Measurements from ENCODE around the gene PRKAB2. TPM values are rescaled to one million over a fixed set of nuclear protein-coding genes. Genes with fewer than 3 reads are reported as not detected.
"Not testable (repeated sequence)": the region's sequence is repeated elsewhere in the genome, so short reads cannot be mapped to it uniquely, and the experiment has no call there.

The PRKAB2 gene
- total RNA-seq, 1 donor from 2014 or later, result 9.3 TPM

GRCh38 chr1:147111381-147112130 lies 60.7 kb downstream of the PRKAB2 start:
- intact Hi-C loops (cut with micrococcal nuclease), result no loop called here

DNA sequence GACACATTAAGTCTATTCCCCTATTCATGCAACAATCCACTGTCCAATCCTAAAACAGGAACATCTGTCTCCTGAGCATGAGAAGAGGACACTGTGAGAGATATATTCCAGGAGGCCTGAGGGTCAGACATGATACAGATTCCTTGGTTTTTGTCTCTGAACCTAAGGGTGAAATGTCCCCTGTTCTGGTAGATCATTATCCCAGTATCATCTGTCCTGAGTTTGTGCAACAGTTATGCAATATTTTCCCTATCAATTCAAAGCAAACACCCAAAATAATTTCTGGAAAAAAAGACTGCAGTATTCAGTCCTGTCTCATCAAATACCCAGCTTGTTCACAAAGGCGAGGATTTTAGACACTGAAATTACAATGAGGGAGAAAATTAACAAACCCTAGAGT lies 61.4 kb downstream of the PRKAB2 start:
- intact Hi-C loops (cut with micrococcal nuclease), result no loop called here

DNA sequence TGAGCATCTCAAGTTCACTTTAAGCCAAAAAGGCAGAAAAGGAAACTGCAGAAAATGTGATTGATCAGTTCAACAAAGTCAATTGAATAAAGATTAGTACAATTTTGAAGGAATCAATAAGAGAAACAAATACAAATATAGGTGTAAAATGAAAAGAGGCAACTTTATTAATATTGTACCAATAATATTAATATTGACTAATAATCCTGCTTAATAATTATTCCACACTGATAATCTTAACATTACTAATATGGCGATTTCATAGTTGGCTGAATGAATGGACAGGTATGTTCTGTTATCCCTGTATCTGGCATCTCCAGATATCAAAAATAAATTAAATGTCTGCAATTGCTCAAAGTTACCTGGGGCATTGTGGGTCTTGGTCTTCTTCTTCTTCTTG lies 61.8 kb downstream of the PRKAB2 start:
- intact Hi-C loops (cut with micrococcal nuclease), result no loop called here

- intact Hi-C loops (cut with micrococcal nuclease), result no loop called here
Observed at GRCh38 chr1:147109762-147110161, 62.5 kb downstream of the PRKAB2 start.

GRCh38 chr1:147109041-147109440 lies 63.2 kb downstream of the PRKAB2 start:
- intact Hi-C loops (cut with micrococcal nuclease), result no loop called here

DNA sequence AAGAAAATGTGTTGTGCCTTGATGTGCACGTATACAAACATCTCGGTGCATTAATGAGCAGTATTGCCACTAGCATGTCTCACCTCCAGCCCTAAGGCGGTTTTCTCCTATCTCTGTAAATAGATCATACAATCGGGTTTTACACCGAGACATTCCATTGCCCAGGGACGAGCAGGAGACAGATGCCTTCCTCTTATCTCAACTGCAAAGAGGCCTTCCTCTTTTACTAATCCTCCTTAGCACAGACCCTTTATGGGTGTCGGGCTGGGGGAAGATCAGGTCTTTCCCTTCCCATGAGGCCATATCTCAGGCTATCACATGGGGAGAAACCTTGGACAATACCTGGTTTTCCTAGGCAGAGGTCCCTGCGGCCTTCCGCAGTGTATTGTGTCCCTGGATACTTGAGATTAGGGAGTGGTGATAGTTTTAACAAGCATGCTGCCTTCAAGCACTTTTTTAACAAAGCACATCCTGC lies 65.8 kb downstream of the PRKAB2 start:
- intact Hi-C loops (cut with micrococcal nuclease), result not testable (repeated sequence)

DNA sequence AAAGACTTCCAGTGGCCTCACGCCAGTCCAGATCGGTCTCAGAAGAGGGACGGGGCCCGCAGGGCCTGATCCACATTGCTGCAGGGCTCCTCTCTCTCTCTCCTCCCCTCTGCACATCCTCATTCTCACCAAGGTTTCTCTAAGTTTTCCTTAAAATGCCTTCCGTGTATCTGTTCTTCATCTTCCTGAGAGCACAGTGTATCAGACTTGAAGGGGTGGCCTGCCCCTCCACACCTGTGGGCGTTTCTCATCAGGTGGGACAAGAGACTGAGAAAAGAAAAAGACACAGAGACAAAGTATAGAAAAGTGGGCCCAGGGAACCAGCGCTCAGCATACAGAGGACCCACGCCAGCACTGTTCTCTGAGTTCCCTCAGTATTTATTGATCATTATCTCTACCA lies 66.4 kb downstream of the PRKAB2 start:
- intact Hi-C loops (cut with micrococcal nuclease), result no loop called here

Other genes with a start within 250 kb of the PRKAB2 start
- 22.2 and 22.8 TPM in 2 replicates for gene NBPF12, start 234.1 kb downstream of the PRKAB2 start, total RNA-seq
- gene FMO5, start 52.9 kb upstream of the PRKAB2 start, total RNA-seq, result 0.12 and 0.41 TPM in 2 replicates
- 51.2 and 56.6 TPM in 2 replicates for gene CHD1L, start 70.2 kb upstream of the PRKAB2 start, total RNA-seq

Measured in T-helper 1 cell treated with Interleukin-12 subunit alpha and Interleukin-12 subunit beta and Interleukin-4 antibody, amounts not matched to agents 30 ng/mL and 1 ng/mL, for 36 hours (primary cell).